Left colon (tissue), 2 donors: ENCODE results near the gene SMIM32. TPM values are rescaled to one million over a fixed set of nuclear protein-coding genes. Genes with fewer than 3 reads are reported as not detected.

ENCODE experiments used
- ATAC-seq: fragments of 200-7000 bp; cut with Tn5 transposase; one replicate; pipeline ENCODE4 v1.9.1; 2020; ENCODE audit warnings: mild to moderate bottlenecking, moderate library complexity
- DNase-seq, 2 donors: peaks; one replicate each; pipeline ENCODE4 v3.0.0-alpha.2; 2020
- intact Hi-C, 2 donors: fragments of 100-400 bp; cut with DNase I in 1 of 2; cut with micrococcal nuclease in 1 of 2; formaldehyde crosslinking; loops; one replicate each; pipeline versions ENCODE4 v1.11.2 to v1.14.0; 2022; cut with DNase I, micrococcal nuclease
- total RNA-seq, 2 donors: library from RNA; stranded (reverse); fragmentation: NEBNext Ultra II Directional; extraction: Animal tissue kit (Norgen Biotek cat#: 25700); gene quantifications; one replicate each; pipeline ENCODE4 v1.2.1, GENCODE V29; 2021
- donor health status: DM: no; HTN: no; CAD: no.
- donor health status: DM: yes; HTN: yes; CAD: no.

The SMIM32 gene
- total RNA-seq, 2 donors from 2014 or later: 17.7 to 23.5 TPM

- DNase-seq: no peak
These were observed 17.3 kb upstream of the SMIM32 start for GRCh38 chr5:136210259-136210658.

GRCh38 chr5:136209346-136209910 is 16.5 kb upstream of the SMIM32 start:
- intact Hi-C loops: no loop called here
- ATAC-seq (no peak), DNase-seq (no peak)

More at GRCh38 chr5:136210259-136210658, 17.3 kb upstream of the SMIM32 start:
- intact Hi-C loops: loop anchor here (5.0 to 10.0 kb wide), 2 partner anchors 323 to 325 kb away; no protein-coding TSS in a partner anchor
- no peak for ATAC-seq

- intact Hi-C loops: no loop called here
- ATAC-seq (no peak), DNase-seq (no peak)
These were observed 16.0 kb upstream of the SMIM32 start for GRCh38 chr5:136208916-136209315.

- intact Hi-C loops: no loop called here
- no peak for ATAC-seq
- DNase-seq: no peak
These were observed 14.7 kb upstream of the SMIM32 start for GRCh38 chr5:136207631-136208030.

GRCh38 chr5:136206361-136206760 is 13.4 kb upstream of the SMIM32 start:
- DNase-seq (no peak), ATAC-seq (no peak)
- intact Hi-C loops: no loop called here

GRCh38 chr5:136205941-136206340 is 13.0 kb upstream of the SMIM32 start:
- DNase-seq (no peak), ATAC-seq (no peak)
- intact Hi-C loops: no loop called here

GRCh38 chr5:136205061-136205702 is 12.2 kb upstream of the SMIM32 start:
- DNase-seq (no peak), ATAC-seq (no peak)
- intact Hi-C loops: no loop called here

- ATAC-seq (no peak), DNase-seq (no peak)
- intact Hi-C loops: no loop called here
These were observed 10.5 kb upstream of the SMIM32 start for GRCh38 chr5:136203303-136203922.

GRCh38 chr5:136202469-136203205 is 9.7 kb upstream of the SMIM32 start:
- DNase-seq (no peak), ATAC-seq (no peak)
- intact Hi-C loops: no loop called here

- DNase-seq (no peak), ATAC-seq (no peak)
- intact Hi-C loops: no loop called here
These were observed 8.9 kb upstream of the SMIM32 start for GRCh38 chr5:136201870-136202269.

GRCh38 chr5:136200761-136201160 is 7.8 kb upstream of the SMIM32 start:
- intact Hi-C loops: no loop called here
- ATAC-seq: no peak
- DNase-seq: no peak

GRCh38 chr5:136200130-136200529 is 7.2 kb upstream of the SMIM32 start:
- ATAC-seq: no peak
- no peak for DNase-seq
- intact Hi-C loops: no loop called here

- intact Hi-C loops: no loop called here
- no peak for ATAC-seq
These were observed 6.4 kb upstream of the SMIM32 start for GRCh38 chr5:136199408-136199807.

GRCh38 chr5:136198453-136198852 is 5.5 kb upstream of the SMIM32 start:
- intact Hi-C loops: no loop called here
- DNase-seq (no peak), ATAC-seq (no peak)

More at GRCh38 chr5:136199408-136199807, 6.4 kb upstream of the SMIM32 start:
- DNase-seq: no peak

- DNase-seq (no peak), ATAC-seq (no peak)
- intact Hi-C loops: no loop called here
These were observed 4.6 kb upstream of the SMIM32 start for GRCh38 chr5:136197462-136198142.

GRCh38 chr5:136195971-136196820 is 3.2 kb upstream of the SMIM32 start:
- ATAC-seq: no peak
- DNase-seq: no peak

GRCh38 chr5:136194576-136194975 is 1.6 kb upstream of the SMIM32 start:
- ATAC-seq (no peak), DNase-seq (no peak)
- intact Hi-C loops: no loop called here

More at GRCh38 chr5:136195971-136196820, 3.2 kb upstream of the SMIM32 start:
- intact Hi-C loops: no loop called here

- peak; percentile 6 for ATAC-seq
These were observed 467 bp upstream of the SMIM32 start for GRCh38 chr5:136193322-136193935.

More at GRCh38 chr5:136193322-136193935, 467 bp upstream of the SMIM32 start:
- DNase-seq: no peak
- intact Hi-C loops: no loop called here
